CD14-positive monocyte (primary cell): ENCODE data around the gene THSD7A. TPM values are rescaled to one million over a fixed set of nuclear protein-coding genes. Genes with fewer than 3 reads are reported as not detected.

Experiments
- DNase-seq, 3 donors: peaks; one replicate each; pipeline ENCODE4 v3.0.0-alpha.2; 2011 to 2022
- H2AFZ ChIP-seq: 2 replicates; pipeline ENCODE4 v1.6.0; 2012; ENCODE audit warnings: mild to moderate bottlenecking, low read depth, low read length, inconsistent platforms; ENCODE audit not compliant: insufficient read depth, poor library complexity, severe bottlenecking
- H3K27ac ChIP-seq, 2 donors: 1 replicate in 1 of 2; 2 replicates in 1 of 2; pipeline ENCODE4 v1.5.1; 2012 to 2013; ENCODE audit warnings: low read length in 2 of 2, control low read depth in 1 of 2, inconsistent platforms in 1 of 2, low read depth in 1 of 2, mild to moderate bottlenecking in 1 of 2
- H3K27me3 ChIP-seq, 2 donors: one replicate each; pipeline versions ENCODE4 v1.6.0 to v1.6.1; 2011 to 2013; ENCODE audit warnings: low read length in 2 of 2; ENCODE audit not compliant: control insufficient read depth in 2 of 2, insufficient read depth in 2 of 2
- H3K36me3 ChIP-seq, 2 donors: replicated peaks in 1 of 2; 1 replicate in 1 of 2; 2 replicates in 1 of 2; pipeline versions ENCODE4 v1.5.1 to v1.6.1; 2012 to 2013; ENCODE audit warnings: low read length in 2 of 2, control low read depth in 1 of 2, inconsistent platforms in 1 of 2, mild to moderate bottlenecking in 1 of 2; ENCODE audit not compliant: insufficient read depth in 2 of 2, control insufficient read depth in 1 of 2
- H3K4me1 ChIP-seq, 2 donors: 1 replicate in 1 of 2; 2 replicates in 1 of 2; pipeline versions ENCODE4 v1.5.1 to v1.6.1; 2012 to 2013; ENCODE audit warnings: low read length in 2 of 2, control low read depth in 1 of 2, inconsistent platforms in 1 of 2, mild to moderate bottlenecking in 1 of 2, moderate library complexity in 1 of 2; ENCODE audit not compliant: insufficient read depth in 2 of 2, control insufficient read depth in 1 of 2
- H3K4me2 ChIP-seq: replicated peaks from 2 replicates; pipeline ENCODE3; 2012; ENCODE audit warnings: low read length, moderate library complexity, mild to moderate bottlenecking; ENCODE audit not compliant: poor library complexity, severe bottlenecking; ENCODE audit errors: extremely low read depth
- H3K4me3 ChIP-seq, 3 experiments: fragments of 200-600 bp in 1 of 3; sonication (generic) in 1 of 3; replicated peaks in 1 of 3; 1 replicate in 2 of 3; 2 replicates in 1 of 3; pipeline ENCODE4 v1.5.1; 2011 to 2013; ENCODE audit warnings: low read length in 3 of 3, mild to moderate bottlenecking in 3 of 3, control low read depth in 2 of 3, low read depth in 2 of 3, inconsistent platforms in 1 of 3, moderate library complexity in 1 of 3
- H3K79me2 ChIP-seq: 2 replicates; pipeline ENCODE4 v1.6.0; 2012; ENCODE audit warnings: mild to moderate bottlenecking, control low read depth, inconsistent platforms, low read length, moderate library complexity; ENCODE audit not compliant: insufficient read depth
- H3K9ac ChIP-seq: 2 replicates; pipeline ENCODE4 v1.6.0; 2017; ENCODE audit warnings: low read length, mild to moderate bottlenecking; ENCODE audit not compliant: insufficient read depth, poor library complexity, severe bottlenecking
- H3K9me3 ChIP-seq, 2 donors: replicated peaks in 1 of 2; 1 replicate in 1 of 2; 2 replicates in 1 of 2; pipeline versions ENCODE4 v1.5.1 to v1.6.1; 2012 to 2013; ENCODE audit warnings: low read length in 2 of 2, control low read depth in 1 of 2; ENCODE audit not compliant: control insufficient read depth in 1 of 2, insufficient read depth in 1 of 2
- H4K20me1 ChIP-seq: 2 replicates; pipeline ENCODE4 v1.6.0; 2012; ENCODE audit warnings: mild to moderate bottlenecking, low read length, control low read depth, moderate library complexity; ENCODE audit not compliant: insufficient read depth
- H3K27ac Mint-ChIP-seq, 7 donors: one replicate each; pipeline ENCODE4 v1.8.0; 2020; ENCODE audit warnings: mild to moderate bottlenecking in 7 of 7, mixed read lengths in 7 of 7, moderate library complexity in 6 of 7, inconsistent platforms in 2 of 7
- H3K27me3 Mint-ChIP-seq, 3 donors: one replicate each; pipeline ENCODE4 v1.8.0; 2021 to 2022; ENCODE audit warnings: low read depth in 3 of 3, mild to moderate bottlenecking in 3 of 3, mixed read lengths in 3 of 3, moderate library complexity in 3 of 3, inconsistent platforms in 1 of 3
- H3K36me3 Mint-ChIP-seq, 2 donors: one replicate each; pipeline ENCODE4 v1.8.0; 2020; ENCODE audit warnings: mixed read lengths in 2 of 2, inconsistent platforms in 1 of 2, mild to moderate bottlenecking in 1 of 2
- H3K4me1 Mint-ChIP-seq: one replicate; pipeline ENCODE4 v1.8.0; 2020; ENCODE audit warnings: mild to moderate bottlenecking, mixed read lengths
- H3K4me3 Mint-ChIP-seq, 2 donors: one replicate each; pipeline ENCODE4 v1.8.0; 2020; ENCODE audit warnings: mild to moderate bottlenecking in 2 of 2, mixed read lengths in 2 of 2, moderate library complexity in 1 of 2
- H3K9me3 Mint-ChIP-seq, 7 donors: one replicate each; pipeline ENCODE4 v1.8.0; 2020 to 2022; ENCODE audit warnings: mixed read lengths in 7 of 7, mild to moderate bottlenecking in 6 of 7, moderate library complexity in 6 of 7, inconsistent platforms in 2 of 7
- WGBS: methylation state at CpG from one replicate; pipeline ENCODE4 v1.1.5; 2013; ENCODE audit warnings: missing lambda C conversion rate; ENCODE audit not compliant: insufficient coverage; 5-methylcytosine and 5-hydroxymethylcytosine counted together
- intact Hi-C, 2 donors: fragments of 100-400 bp; cut with micrococcal nuclease; formaldehyde crosslinking; loops; one replicate each; pipeline versions ENCODE4 v1.15.0 to v1.15.1; 2023
- polyA plus RNA-seq, 3 donors: library from polyadenylated mRNA; depleted of rRNA in 1 of 3; unstranded in 2 of 3; stranded (reverse) in 1 of 3; fragments of 300-500 nt in 2 of 3; fragments of >200 nt in 1 of 3; fragmentation: Illumina TruSeq in 2 of 3; gene quantifications; 1 replicate in 2 of 3; 2 replicates in 1 of 3; pipeline ENCODE4 v1.2.3, GENCODE V29; 2012 to 2021
- TF ChIP-seq, protein P1 (sequence below): fragments of 200-600 bp; IDR thresholded peaks from one replicate; pipeline ENCODE4 v1.8.0; 2022; ENCODE audit warnings: antibody characterized with exemption, mild to moderate bottlenecking

Gene THSD7A
- polyA plus RNA-seq, 3 donors, result under 0.01 TPM; not detected in 2

DNA sequence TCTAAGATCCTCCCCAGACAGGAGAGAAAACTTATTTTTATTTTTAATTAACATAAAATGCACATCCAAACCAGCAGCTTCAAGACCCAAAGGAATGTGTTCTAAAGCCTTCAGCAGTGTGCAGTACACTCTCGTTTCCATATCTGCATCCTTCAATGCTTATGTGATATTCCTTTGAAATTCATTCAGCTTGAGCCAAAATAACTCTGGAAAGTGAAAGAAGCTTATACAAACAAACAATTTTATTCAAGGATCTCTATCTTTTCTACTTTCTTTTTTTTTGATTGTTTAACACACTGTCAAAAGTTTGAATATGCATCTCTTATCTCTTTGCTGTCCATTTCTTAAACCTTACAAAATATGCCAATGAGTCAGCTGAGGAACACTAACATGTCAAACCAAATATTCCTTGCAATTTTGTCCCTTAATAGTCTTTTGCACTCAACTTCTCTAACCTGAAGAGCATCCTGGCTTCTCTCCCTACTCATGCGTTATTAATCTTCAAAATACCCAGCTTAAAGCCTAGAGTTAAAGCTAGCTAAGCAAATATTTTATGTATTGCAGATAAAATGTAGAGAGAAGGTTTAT, 124.3 kb downstream of the THSD7A start:
- no peaks in the 10 kb centered on the region for H3K27me3 Mint-ChIP-seq
- TF ChIP-seq, protein P1, sequence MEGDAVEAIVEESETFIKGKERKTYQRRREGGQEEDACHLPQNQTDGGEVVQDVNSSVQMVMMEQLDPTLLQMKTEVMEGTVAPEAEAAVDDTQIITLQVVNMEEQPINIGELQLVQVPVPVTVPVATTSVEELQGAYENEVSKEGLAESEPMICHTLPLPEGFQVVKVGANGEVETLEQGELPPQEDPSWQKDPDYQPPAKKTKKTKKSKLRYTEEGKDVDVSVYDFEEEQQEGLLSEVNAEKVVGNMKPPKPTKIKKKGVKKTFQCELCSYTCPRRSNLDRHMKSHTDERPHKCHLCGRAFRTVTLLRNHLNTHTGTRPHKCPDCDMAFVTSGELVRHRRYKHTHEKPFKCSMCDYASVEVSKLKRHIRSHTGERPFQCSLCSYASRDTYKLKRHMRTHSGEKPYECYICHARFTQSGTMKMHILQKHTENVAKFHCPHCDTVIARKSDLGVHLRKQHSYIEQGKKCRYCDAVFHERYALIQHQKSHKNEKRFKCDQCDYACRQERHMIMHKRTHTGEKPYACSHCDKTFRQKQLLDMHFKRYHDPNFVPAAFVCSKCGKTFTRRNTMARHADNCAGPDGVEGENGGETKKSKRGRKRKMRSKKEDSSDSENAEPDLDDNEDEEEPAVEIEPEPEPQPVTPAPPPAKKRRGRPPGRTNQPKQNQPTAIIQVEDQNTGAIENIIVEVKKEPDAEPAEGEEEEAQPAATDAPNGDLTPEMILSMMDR, result no peak
- H3K36me3 Mint-ChIP-seq, result no peaks in the 10 kb centered on the region

DNA sequence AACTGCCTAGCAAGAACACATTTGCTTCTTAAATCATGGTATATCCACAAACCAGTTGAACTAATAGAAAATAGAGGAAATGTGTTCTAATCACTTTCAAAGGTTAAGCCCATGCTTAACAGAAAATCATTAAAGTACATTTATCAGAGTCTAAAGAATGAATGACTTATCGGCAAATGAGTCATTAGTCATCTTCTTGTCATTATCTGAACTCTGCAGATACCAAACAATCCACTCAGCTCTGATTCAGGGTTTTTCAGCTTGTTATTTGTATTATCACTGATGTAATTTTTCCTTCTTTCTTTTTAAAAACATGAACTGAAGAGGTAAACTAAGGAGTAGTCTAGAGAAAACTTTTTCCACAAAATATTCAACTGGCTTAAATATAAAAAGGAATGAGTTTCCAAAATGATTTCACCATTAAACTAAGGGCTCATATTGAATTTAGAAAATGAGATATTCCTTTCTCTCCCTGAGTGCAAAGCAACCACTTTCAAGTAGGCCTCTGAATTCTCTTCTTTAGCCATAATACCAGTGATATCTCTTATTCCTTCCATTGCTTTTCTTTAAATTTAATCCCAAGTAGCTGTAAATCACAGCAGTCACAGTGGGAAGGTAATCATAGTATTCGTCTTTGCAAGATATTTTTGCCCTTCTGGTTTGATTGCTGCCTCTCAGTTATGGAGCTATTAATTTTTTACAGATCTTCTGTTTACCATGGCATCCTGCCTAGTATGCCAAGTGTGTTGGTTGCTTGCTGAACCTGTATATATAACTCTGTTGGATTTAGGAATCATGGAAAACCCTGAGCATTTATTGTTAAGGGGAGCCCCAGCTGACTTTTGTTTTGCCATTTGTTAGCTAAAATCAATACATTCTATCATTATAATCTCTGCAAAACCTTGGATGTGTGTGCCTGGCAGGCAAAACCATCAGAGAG, 125.1 kb downstream of the THSD7A start:
- no CpG with 5 or more reads among the region's 2 CpGs for WGBS
- H3K79me2 ChIP-seq, result no peaks in the 10 kb centered on the region
- H3K27ac ChIP-seq, result no peak overlapping the region

More for the DNA sequence above, 124.3 kb downstream of the THSD7A start:
- Histone ChIP-seq H3K9me3 (no peaks in the 10 kb centered on the region), H4K20me1 (no peaks in the 10 kb centered on the region), H3K36me3 (no peaks in the 10 kb centered on the region), H2AFZ (no peak overlapping the region), H3K79me2 (no peaks in the 10 kb centered on the region), H3K4me2 (no peak overlapping the region), H3K4me1 (no peaks in the 10 kb centered on the region), H3K4me3 (no peak overlapping the region), H3K9ac (no peak overlapping the region), H3K27ac (no peak overlapping the region), H3K27me3 (no peaks in the 10 kb centered on the region)
- Mint-ChIP-seq H3K4me3 (no peak overlapping the region), H3K4me1 (no peaks in the 10 kb centered on the region), H3K27ac (no peak overlapping the region), H3K9me3 (no peaks in the 10 kb centered on the region)
- WGBS, result 75% methylated on average over 1 of the region's 2 CpGs
- DNase-seq, result no peak
- intact Hi-C loops, result no loop called here

More for the DNA sequence above, 125.1 kb downstream of the THSD7A start:
- Mint-ChIP-seq H3K4me1 (no peaks in the 10 kb centered on the region), H3K4me3 (no peak overlapping the region), H3K27ac (no peak overlapping the region), H3K36me3 (no peaks in the 10 kb centered on the region), H3K27me3 (no peaks in the 10 kb centered on the region), H3K9me3 (no peaks in the 10 kb centered on the region)
- no peak overlapping the region for H3K9ac ChIP-seq
- no peak overlapping the region for H2AFZ ChIP-seq
- H3K9me3 ChIP-seq, result no peaks in the 10 kb centered on the region
- H3K4me2 ChIP-seq, result no peak overlapping the region
- H3K36me3 ChIP-seq, result no peaks in the 10 kb centered on the region
- intact Hi-C loops, result no loop called here
- no peaks in the 10 kb centered on the region for H3K27me3 ChIP-seq
- H4K20me1 ChIP-seq, result no peaks in the 10 kb centered on the region
- no peak for DNase-seq
- TF ChIP-seq, protein P1, result no peak
- no peak overlapping the region for H3K4me3 ChIP-seq
- no peaks in the 10 kb centered on the region for H3K4me1 ChIP-seq
